ENCODE results near the gene ADAM33. TPM values are rescaled to one million over a fixed set of nuclear protein-coding genes. Genes with fewer than 3 reads are reported as not detected.
A peak's percentile ranks its signal among the peaks of the same experiment; 100 is the strongest.

The ADAM33 gene
- total RNA-seq, 4 donors from 2014 or later = 15.0 to 150 (median 44.6) TPM

DNA sequence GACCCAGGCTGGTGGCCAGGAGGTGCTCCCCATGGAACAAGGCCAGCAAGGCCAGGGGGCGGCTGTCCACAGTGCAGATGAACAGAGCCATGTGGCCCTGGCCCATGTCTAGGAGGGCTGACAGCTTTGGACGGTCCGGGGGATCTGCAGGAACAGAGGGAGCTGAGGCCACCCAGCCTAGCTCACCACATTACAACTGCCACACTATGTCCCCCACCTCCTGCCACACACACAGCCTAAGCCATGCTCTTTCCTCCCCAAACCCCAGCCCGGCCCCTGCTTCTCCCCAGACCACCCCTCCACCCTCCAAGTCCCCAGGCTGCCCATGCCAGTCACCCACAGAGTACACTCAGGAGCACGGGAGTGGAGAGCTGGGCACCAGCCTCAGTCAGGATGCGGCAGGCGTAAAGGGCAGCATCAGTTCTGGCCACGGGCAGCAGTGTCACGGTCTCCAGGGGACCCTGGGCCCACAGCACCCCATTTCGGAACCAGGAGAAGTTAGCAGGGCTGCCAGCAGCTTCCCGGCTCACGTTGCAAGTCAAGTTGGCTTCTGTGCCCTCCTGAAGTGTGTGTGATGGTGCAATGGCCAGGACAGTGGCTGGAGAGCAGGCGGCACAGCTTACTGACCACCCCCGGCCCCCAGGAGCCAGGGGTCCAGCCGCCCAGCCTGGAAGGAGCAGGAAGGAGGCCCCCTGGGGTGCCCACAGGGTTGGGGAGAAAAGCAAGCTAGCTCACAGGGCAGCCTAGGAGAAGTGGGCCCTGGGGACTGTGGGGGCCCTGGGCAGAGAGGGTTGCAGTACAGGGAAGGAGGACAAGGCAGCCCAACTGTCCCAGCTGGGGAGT is 15.2 kb upstream of the ADAM33 start:
- Histone ChIP-seq H3K4me1 (no peaks in the 10 kb centered on the region), H3K9me3 (no peaks in the 10 kb centered on the region), H3K36me3 (no peaks in the 10 kb centered on the region), H3K4me3 (no peak overlapping the region), H3K27ac (no peak overlapping the region), H3K27me3 (no peaks in the 10 kb centered on the region)
- in situ Hi-C loops (cut with MboI; ENCODE audit: low pct_ligation_motif_present in 1 of 4, low pct_unique_long_range_greater_than_20kb in 1 of 4, low sequenced_read_pairs in 3 of 4) = loop anchor here in 1 of 4 donors (25.0 kb wide), 1 partner anchor 390 kb away; no protein-coding TSS in a partner anchor
- DNase-seq = no peak
- intact Hi-C loops (cut with DNase I; ENCODE audit: low total_unique reads) = no loop called here
- 85% methylated on average over 13 of the region's 15 CpGs; no CpG with 5 or more reads in 1 of the 2 donors for whole genome bisulfite sequencing, 2 donors (ENCODE audit: low coverage in 1 of 2)
- TF ChIP-seq POLR2AphosphoS5 (IDR thresholded peaks at IDR 0.05) = no peak
- TF ChIP-seq CTCF (IDR thresholded peaks at IDR 0.05) = no peak
- no peak for TF ChIP-seq POLR2A (IDR thresholded peaks at IDR 0.05)
- TF ChIP-seq EP300 (IDR thresholded peaks at IDR 0.05; ENCODE audit: low read depth) = no peak

DNA sequence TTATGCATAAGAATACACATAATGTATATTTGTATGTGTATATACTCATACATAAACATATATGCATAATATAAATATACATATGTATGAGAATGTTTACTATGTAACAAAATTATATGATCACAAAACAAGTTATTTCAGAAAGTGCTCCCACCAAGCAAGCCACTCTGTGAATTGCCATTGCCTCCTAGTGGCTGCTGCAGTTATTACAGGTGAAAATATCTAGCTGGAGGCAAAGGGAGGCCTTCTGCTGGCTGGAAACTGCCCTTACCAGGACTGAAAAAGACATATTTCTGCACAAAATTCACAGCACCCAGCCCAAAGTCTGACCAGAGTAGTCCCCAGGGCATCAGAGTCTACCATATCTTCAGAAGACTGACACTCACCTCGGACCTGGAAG is 14.4 kb upstream of the ADAM33 start:
- no peaks in the 10 kb centered on the region for H3K9me3 ChIP-seq
- no peak for DNase-seq
- H3K27ac ChIP-seq = no peak overlapping the region
- intact Hi-C loops (cut with DNase I; ENCODE audit: low total_unique reads) (no loop called here), in situ Hi-C loops (cut with MboI; ENCODE audit: low pct_ligation_motif_present in 1 of 4, low pct_unique_long_range_greater_than_20kb in 1 of 4, low sequenced_read_pairs in 3 of 4) (loop anchor here in 1 of 4 donors (25.0 kb wide), 1 partner anchor 391 kb away; no protein-coding TSS in a partner anchor)
- TF ChIP-seq POLR2AphosphoS5 (IDR thresholded peaks at IDR 0.05) (no peak), CTCF (IDR thresholded peaks at IDR 0.05) (peak in 2 of 5 experiments; percentile 10 to 16)
- 70% methylated on average over 1 of the region's 1 CpG; no CpG with 5 or more reads in 1 of the 2 donors for WGBS, 2 donors (ENCODE audit: low coverage in 1 of 2)
- H3K4me3 ChIP-seq = no peak overlapping the region
- no peaks in the 10 kb centered on the region for H3K27me3 ChIP-seq
- H3K36me3 ChIP-seq = no peaks in the 10 kb centered on the region
- no peaks in the 10 kb centered on the region for H3K4me1 ChIP-seq

DNA sequence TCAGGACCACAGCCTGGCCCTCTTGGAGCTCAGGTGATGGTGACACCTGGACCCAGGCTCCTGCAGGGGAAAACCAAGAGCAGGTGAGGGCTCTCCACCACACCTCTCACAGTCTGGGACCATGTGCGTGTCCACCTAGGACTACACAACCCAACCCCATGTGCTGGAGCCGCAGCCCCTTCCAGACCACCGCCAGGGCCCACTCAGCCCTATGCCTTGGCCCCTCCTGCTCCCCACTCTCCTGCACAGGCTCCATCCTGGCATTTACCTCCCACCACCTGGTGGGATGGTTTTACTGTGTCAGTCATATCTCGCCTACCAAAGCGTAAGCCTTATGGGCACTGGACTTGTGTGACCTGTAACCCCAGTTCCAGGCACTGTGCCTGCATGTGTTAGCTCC is 13.1 kb upstream of the ADAM33 start:
- no peaks in the 10 kb centered on the region for H3K9me3 ChIP-seq
- no peaks in the 10 kb centered on the region for H3K27me3 ChIP-seq
- TF ChIP-seq POLR2A (IDR thresholded peaks at IDR 0.05) = no peak
- no peak for TF ChIP-seq POLR2AphosphoS5 (IDR thresholded peaks at IDR 0.05)
- TF ChIP-seq CTCF (IDR thresholded peaks at IDR 0.05) = no peak
- no peak for TF ChIP-seq EP300 (IDR thresholded peaks at IDR 0.05; ENCODE audit: low read depth)
- no peak overlapping the region for H3K27ac ChIP-seq
- H3K4me1 ChIP-seq = no peaks in the 10 kb centered on the region
- H3K4me3 ChIP-seq = no peak overlapping the region
- no peaks in the 10 kb centered on the region for H3K36me3 ChIP-seq
- no peak for DNase-seq
- intact Hi-C loops (cut with DNase I; ENCODE audit: low total_unique reads) = no loop called here
- 93% methylated on average over 5 of the region's 5 CpGs; no CpG with 5 or more reads in 1 of the 2 donors for whole genome bisulfite sequencing, 2 donors (ENCODE audit: low coverage in 1 of 2)
- in situ Hi-C loops (cut with MboI; ENCODE audit: low pct_ligation_motif_present in 1 of 4, low pct_unique_long_range_greater_than_20kb in 1 of 4, low sequenced_read_pairs in 3 of 4) = loop anchor here in 1 of 4 donors (25.0 kb wide), 1 partner anchor 392 kb away; no protein-coding TSS in a partner anchor

DNA sequence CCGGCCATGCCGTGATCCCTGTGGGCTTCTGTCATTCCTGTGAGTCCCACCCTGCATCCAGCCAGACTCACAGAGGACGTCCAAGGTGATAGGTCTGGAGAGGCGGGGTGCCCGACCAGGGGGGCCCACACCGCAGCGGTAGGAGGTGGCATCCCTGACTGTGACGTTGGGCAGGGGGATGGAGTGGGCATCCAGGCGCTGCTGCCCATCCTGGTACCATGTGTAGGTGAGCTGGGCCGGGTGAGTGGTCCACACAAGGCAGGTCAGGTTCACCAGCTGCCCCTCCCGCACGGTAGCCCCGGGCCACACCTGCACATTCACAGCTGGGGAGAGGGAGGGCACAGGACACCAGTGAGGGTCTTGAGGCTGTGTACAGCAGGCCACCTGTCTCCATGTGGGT is 11.6 kb upstream of the ADAM33 start:
- in situ Hi-C loops (cut with MboI; ENCODE audit: low pct_ligation_motif_present in 1 of 4, low pct_unique_long_range_greater_than_20kb in 1 of 4, low sequenced_read_pairs in 3 of 4) = loop anchor here in 1 of 4 donors (25.0 kb wide), 1 partner anchor 394 kb away; no protein-coding TSS in a partner anchor
- TF ChIP-seq CTCF (IDR thresholded peaks at IDR 0.05) (no peak), POLR2A (IDR thresholded peaks at IDR 0.05) (no peak), POLR2AphosphoS5 (IDR thresholded peaks at IDR 0.05) (no peak), EP300 (IDR thresholded peaks at IDR 0.05; ENCODE audit: low read depth) (no peak)
- H3K27me3 ChIP-seq = no peaks in the 10 kb centered on the region
- H3K4me3 ChIP-seq = no peak overlapping the region
- no peaks in the 10 kb centered on the region for H3K4me1 ChIP-seq
- no peak for DNase-seq
- intact Hi-C loops (cut with DNase I; ENCODE audit: low total_unique reads) = no loop called here
- no peaks in the 10 kb centered on the region for H3K36me3 ChIP-seq
- WGBS, 2 donors (ENCODE audit: low coverage in 1 of 2) = 85% methylated on average over 13 of the region's 13 CpGs; no CpG with 5 or more reads in 1 of the 2 donors
- no peaks in the 10 kb centered on the region for H3K9me3 ChIP-seq
- H3K27ac ChIP-seq = no peak overlapping the region

All from transverse colon (tissue), 4 donors.